Fibroblast of gingiva (primary cell): Measurements from ENCODE around the gene NPTX2.

ENCODE experiments used
- DNase-seq: peaks from one replicate; pipeline ENCODE4 v3.0.0-alpha.2; 2011; ENCODE audit warnings: low read depth

The NPTX2 gene

DNA sequence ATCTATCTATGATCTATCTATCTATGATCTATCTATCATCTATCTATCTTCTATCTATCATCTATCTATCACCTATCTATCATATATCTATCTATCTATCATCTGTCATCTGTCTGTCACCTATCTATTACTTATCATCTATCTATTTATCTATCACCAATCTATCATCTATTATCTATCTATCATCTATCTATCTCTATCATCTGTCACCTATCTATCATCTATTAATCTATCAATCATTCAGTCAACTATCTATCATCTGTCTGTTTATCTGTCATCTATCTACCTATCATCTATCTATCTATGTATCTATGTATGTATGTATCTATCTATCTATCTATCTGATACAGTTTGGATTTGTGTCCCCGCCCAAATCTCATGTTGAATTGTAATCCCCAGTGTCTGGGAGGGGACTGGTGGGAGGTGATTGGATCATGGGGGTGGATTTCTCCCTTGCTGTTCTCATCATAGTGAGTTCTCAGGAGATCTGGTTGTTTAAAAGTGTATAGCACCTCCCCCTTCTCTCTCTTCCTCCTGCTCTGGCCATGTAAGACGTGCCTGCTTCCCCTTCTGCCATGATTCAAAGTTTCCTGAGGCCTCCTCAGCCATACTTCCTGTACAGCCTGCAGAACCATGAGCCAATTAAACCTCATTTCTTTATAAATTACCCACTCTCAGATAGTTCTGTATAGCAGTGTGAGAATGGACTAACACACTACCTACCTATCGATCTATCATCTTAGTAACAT is 37.6 kb downstream of the NPTX2 start:
- DNase-seq = no peak

DNA sequence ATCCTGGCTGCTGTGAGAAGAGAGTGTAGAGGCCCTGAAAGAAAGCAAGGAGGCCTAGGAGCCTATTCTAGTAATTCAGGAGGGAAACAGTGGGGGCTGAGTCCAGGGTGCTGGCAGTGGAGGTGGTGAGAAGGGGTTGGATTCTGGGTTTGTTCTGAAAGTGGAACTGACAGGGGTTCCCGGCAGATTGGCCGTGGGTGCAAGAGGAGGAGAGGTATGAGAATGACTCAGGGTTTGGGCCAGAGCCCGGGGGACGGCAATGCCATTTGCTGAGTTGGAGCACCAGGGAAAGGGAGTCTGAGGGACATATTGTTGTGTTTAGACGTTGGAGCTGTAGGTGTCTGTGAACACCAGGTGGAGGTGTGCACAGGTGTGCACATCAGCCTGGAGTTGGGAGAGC is 38.5 kb downstream of the NPTX2 start:
- DNase-seq = no peak

DNA sequence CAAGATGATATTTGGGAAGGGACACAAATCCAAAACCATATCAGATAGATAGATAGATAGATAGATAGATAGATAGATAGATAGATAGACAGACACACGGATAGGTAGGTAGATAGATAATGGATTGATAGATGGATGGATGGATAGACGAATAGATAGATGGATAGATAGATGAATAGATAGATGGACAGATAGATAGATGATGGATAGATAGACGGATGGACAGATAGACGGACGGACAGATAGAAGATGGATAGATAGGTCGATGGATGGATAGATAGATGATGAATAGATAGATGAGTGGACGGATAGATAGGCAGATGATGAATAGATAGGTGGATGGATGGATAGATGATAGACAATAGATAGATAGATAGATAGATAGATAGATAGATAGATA is 39.8 kb downstream of the NPTX2 start:
- DNase-seq = no peak

DNA sequence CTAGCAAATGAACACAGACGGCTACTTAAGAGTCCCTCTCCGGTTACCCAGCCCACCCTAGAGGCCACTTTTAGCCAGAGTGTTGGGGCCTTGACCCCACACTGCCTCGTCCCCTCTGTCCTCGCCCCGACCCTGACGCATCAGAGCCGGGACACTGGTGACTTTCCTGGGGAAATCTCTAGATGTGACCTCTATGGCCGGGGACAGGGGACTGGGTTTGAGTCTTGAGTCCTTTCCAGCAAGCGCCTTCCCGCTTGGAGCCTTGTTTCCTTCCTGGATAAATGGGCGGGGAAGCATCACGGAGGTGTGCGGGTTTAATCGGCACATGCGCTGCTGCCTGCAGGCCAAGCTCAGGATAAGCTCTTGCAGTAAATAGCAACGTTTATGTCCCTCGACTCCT is 40.7 kb downstream of the NPTX2 start:
- DNase-seq = no peak

DNA sequence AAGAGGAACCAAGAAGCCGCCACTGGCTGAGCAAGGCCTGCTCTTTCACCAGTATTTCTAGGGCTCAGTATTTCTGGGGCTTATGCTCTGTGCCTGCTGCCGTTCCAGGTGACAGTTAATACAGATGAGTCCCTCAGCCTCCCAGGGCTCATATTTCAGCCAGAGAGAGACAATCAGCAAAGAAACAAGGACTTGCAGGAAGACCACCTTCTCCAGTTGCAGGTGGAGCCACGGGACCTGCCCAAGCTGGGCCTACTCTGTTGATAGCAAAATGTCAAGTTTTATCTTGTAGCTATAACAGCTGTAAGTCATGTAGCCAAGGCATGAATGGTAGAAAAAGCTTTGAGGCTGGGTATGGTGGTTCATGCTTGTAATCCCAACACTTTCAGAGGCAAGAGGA is 42.7 kb downstream of the NPTX2 start:
- no peak for DNase-seq

DNA sequence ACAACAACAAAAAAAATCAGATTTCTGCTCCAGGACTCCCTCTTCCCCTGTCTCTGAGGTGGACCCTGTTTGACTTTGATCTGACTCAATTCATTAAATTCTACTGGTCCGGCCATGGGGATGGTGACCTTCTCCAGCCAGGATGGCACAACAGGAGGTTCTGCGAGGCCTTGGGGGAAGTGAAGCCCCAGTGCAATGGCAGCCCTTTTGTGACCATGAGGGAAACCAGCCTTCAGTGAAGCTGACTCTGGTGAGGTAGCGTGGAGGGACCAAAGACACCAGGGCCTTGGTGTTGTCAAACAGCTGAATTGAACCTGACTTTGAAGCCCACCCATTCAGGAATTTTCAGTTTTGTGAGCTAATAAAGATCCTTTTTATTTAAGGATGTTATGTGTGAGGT is 44.5 kb downstream of the NPTX2 start:
- DNase-seq = no peak

DNA sequence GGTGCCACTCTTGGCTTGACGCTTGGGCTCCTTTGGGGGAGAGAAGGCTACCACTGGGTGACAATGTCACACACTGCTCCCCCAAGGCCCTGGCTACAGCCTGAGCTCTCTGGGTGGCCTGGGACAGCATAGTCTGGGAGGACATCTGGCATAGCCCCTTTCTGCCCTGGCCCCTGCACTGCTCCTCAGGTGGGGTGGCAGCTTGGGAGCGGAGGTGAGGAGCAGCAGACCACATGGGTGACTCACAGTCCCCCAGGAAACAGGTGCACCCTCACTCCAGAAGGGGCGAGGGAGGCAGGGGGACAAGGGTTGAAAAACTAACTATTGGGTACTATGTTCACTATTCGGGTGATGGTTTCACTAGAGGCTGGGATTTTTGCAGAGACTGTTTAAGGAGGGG is 45.2 kb downstream of the NPTX2 start:
- no peak for DNase-seq

DNA sequence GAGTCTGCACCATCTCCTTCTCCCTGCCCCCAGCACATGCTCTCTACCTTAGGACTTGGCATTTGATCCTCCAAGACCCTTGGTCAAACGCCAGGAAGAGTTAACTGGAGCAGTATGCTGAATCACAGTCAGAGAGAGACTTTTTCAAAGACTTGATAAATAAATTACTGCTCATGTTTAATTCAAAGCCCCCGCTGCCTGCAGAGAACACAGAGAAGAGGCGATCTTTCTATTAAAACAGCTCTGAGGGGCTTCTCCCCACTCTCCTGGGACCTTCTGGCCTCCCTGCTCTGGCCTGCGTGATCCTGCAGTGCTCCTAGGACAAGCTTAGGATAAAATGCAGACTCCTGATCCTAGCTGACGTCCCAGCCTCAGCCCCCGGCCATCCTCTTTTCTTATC is 47.8 kb downstream of the NPTX2 start:
- DNase-seq = no peak

DNA sequence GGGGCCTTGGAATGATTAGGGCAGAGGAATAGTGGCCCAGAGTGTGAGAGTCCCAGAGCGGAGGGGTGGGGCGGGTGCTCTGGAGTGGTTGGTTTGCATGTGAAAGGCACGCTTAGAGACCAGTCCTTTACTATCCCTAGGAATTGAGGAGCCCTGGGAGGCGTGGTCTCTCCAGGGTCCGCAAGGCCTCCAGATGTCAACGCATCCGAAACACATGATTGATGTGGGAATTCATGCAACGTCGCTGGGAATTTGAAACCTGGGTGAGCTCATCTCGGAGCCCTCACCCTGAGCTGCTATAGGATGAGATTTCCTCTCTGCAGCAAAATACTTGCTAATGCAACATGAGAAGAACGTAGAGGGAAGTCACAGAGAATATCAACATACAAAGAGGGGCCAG is 51.2 kb downstream of the NPTX2 start:
- no peak for DNase-seq

DNA sequence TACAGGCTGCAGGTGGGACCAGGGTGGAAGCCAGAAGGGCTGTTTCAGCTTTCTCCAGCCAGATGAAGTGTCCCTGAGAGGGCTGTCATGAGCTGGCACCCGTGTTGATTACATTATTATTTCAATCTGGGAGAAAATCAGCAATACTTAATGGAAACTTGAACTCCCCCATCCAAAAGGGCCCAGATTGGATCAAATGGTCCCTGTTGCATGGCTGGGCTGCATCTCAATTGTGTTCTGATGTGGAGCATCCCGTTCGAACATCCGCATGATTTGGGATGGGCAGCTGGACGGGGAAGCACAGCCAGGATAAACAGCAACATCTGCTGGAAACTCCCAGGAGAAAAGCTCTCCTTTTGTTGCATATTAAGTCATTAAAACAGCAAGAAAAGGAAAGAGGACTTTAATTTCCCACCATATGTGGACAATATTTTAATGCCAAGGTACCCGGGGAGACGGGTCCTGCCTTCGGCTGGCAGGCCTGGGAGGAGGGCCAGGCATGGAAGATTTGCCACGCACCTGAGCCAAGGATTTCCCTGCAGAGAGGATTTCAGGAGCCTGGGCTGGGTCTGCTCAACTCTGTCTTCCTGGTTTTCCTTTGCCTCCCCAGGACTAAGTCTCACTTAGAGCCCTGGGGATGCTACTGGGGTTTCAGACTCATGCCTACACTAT is 52.4 kb downstream of the NPTX2 start:
- no peak for DNase-seq

DNA sequence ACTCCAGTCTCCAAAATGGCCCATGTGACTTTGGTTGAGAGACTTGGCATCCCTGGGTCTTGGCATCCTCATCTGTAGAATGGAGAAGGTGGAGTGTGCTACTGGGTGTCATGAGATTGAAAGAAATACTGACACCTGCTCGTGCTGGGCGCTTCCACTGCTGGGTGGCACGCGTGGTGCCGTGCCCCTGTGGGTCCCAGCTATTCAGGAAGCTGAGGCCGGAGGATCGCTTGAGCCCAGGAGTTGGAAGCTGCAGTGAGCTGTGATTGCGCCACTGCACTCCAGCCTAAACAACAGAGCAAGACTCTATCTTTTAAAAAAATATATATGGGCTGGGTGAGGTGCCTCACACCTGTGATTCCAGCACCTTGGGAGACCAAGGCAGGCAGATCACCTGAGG is 53.1 kb downstream of the NPTX2 start:
- DNase-seq = no peak

DNA sequence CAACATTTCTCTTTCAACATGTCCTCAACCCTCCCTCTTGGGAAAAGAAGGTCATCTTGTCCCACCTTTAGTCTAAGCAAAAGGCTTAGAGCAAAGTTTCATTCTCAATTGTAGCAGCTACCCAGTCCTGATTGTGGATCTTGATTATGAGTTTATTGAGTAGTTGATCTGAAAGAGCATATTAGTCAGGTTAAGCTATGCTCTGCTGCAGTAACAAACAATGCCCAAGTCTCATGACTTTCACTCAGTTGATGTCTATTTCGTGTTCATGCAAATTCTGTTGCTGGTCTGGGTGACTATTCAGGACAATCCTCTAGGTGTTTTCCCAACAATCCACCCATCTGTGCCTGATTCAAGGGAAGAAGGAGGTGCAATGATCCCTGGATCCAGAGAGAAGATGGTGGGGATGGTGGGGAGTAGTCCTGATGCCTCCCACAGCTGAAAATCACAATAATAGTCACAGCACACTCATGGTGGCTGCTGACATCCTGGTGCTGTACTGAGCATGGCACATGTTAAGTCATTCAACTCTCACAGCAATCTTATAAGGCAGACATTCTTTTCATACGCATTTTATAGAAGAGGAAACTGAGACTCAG is 54.7 kb downstream of the NPTX2 start:
- DNase-seq = no peak

DNA sequence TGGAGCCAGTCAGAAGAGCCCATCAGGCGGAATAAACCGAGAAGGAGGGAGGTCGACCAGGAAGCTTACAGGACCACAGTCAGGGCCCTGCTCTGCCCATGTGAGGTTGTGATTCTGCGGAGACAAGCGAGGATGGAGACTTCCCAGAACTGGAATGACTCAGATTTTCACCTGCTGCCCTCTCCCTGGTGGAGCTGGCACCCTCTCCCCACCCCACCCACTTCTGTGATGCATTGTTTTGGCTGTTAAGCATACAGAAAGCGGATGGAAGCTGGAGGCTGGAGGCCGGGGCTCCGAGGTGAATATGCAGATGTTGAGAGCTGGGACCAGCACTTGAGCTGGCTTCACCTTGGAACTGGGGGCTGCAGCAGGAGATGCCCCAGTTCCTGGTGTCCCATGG is 57.4 kb downstream of the NPTX2 start:
- DNase-seq = no peak

DNA sequence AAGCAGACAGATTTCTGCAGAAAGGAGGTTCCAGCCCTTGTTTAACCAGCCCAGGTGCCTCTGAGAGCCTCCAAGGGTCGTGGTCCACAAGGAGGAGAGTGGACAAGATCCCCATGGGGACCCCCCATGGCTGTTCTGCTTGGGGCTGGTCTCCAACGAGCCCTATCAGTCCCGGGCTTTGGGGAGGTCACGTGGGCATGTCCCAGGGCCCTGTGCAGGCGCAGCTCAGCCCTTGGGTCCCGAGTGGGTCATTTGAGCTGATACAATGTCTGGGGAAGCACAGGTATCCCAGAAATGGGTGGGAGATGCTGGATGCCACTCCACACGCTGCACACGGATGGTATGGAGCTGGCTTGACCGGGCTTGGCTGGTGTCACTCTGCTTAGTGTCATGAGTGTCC is 57.8 kb downstream of the NPTX2 start:
- no peak for DNase-seq

DNA sequence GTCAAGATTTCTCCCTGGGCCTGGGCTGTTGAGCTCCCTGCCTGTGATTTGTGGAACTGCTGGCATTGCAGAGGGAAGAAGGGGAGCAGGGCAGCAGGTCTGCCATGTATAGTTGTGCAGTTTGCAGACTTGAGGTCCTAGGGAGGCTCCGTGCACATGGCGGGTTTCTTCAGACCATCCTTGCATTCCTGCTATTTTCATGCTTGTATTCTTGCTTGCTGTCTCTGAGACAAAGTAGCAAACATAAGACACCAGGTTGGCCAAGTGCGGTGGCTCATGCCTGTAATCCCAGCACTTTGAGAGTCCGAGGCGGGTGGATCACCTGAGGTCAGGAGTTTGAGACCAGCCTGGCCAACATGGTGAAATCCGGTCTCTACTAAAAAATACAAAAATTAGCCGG is 61.1 kb downstream of the NPTX2 start:
- DNase-seq = no peak
